ENCODE results near the gene RAVER1.

The RAVER1 gene

DNA sequence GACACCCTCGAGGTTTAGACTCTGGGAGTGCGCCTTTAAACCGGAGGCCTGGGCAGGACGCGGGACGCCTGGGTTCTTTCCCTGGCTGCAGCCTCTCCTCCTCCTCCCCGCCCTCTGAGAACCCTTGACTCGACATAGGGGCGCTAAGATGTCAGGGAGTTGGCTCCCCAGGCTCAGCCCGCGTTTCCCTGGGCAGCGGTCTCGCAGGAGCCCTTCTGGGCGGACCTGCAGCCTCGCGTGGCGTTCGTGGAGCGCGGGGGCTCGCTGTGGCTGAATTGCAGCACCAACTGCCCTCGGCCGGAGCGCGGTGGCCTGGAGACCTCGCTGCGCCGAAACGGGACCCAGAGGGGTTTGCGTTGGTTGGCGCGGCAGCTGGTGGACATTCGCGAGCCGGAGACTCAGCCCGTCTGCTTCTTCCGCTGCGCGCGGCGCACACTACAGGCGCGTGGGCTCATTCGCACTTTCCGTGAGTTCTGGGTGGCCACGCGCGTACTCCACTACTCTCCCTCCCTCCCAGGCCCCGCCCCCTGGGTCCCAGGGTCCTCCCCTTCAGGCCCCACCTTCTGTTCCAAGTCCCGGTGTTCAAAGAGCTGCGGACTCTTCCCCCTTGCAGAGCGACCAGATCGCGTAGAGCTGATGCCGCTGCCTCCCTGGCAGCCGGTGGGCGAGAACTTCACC is 42.3 kb downstream of the RAVER1 start:
- DNase-seq = peak in 2 of 3 donors; percentile 33 to 43
- Histone ChIP-seq H3K27me3 (replicated peaks; ENCODE audit: control insufficient read depth, insufficient read depth, low read length, poor library complexity, severe bottlenecking) (peaks cover 78% of the 10 kb centered on the region), H3K4me1 (ENCODE audit: control insufficient read depth, insufficient read depth, low read length, poor library complexity, severe bottlenecking) (peaks cover 80% of the 10 kb centered on the region), H3K36me3 (ENCODE audit: control insufficient read depth, insufficient read depth, low read length) (no peaks in the 10 kb centered on the region), H3K27ac (ENCODE audit: insufficient read depth, low read length, poor library complexity, severe bottlenecking) (no peak overlapping the region), H3K4me3 (ENCODE audit: insufficient read depth, low read depth, low read length, poor library complexity, severe bottlenecking) (peak overlapping the region; percentile 54), H3K9me3 (ENCODE audit: control insufficient read depth, low read length) (no peaks in the 10 kb centered on the region)

DNA sequence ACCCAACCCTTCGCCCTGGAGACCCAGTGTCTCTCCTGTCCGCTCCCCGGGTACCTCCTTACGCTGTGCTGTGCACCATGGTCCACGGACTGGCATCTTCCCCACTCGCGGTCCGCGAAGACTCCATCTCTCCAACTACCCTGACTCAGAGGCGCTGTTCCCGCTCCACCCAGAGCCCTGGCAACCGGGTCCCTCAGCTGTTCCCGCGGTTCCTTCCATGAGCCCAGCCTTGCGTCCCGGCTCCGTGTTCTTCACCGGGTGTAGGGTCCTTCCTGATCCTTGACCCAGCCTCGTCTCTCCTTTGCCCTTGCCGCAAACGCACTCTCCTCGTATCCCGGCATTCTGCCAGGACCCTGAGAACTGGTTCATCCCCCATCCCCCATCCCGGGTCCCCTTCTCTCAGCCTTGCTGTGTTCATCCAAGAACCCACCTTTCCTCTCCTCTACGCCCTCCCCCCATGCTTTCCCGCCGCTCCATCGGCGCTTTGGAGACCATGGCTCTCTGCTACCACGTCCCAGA is 42.9 kb downstream of the RAVER1 start:
- Histone ChIP-seq H3K4me3 (ENCODE audit: insufficient read depth, low read depth, low read length, poor library complexity, severe bottlenecking) (peak overlapping the region; percentile 54), H3K27me3 (replicated peaks; ENCODE audit: control insufficient read depth, insufficient read depth, low read length, poor library complexity, severe bottlenecking) (peaks cover 75% of the 10 kb centered on the region), H3K9me3 (ENCODE audit: control insufficient read depth, low read length) (no peaks in the 10 kb centered on the region), H3K27ac (ENCODE audit: insufficient read depth, low read length, poor library complexity, severe bottlenecking) (no peak overlapping the region), H3K4me1 (ENCODE audit: control insufficient read depth, insufficient read depth, low read length, poor library complexity, severe bottlenecking) (peaks cover 74% of the 10 kb centered on the region), H3K36me3 (ENCODE audit: control insufficient read depth, insufficient read depth, low read length) (peaks cover 4% of the 10 kb centered on the region)
- DNase-seq = no peak

DNA sequence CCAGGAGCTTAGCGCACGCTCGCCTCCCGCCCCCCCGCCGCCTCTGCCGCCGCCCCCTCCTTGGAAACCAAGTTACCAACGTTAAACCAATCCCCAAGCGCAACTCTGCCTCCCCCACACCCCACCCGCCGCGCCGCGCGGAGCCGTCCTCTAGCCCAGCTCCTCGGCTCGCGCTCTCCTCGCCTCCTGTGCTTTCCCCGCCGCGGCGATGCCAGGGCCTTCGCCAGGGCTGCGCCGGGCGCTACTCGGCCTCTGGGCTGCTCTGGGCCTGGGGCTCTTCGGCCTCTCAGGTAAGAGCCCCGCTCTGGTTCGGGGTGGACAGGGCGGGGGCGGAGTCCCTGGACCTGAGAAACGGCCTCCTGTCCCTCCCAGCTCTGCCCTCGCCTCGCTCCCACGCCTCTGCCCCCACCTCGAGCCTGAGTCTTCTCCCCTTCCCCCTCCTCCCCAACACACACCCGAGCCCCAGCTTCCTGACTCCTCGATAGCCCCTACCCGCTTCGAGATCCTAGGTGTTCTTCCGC is 43.4 kb downstream of the RAVER1 start, which contains the start of gene ICAM5:
Gene ICAM5, plus strand, starts transcription at position 117 of the 521 bp plus-strand sequence. Its CDS starts 92 bp downstream, at position 209.
- no peak for DNase-seq
- H3K4me3 ChIP-seq (ENCODE audit: insufficient read depth, low read depth, low read length, poor library complexity, severe bottlenecking) = peak within 1 kb of the TSS; percentile 54
- H3K36me3 ChIP-seq (ENCODE audit: control insufficient read depth, insufficient read depth, low read length) = peaks cover 10% of the 10 kb centered on the region
- no peak within 1 kb of the TSS for H3K27ac ChIP-seq (ENCODE audit: insufficient read depth, low read length, poor library complexity, severe bottlenecking)
- H3K4me1 ChIP-seq (ENCODE audit: control insufficient read depth, insufficient read depth, low read length, poor library complexity, severe bottlenecking) = peaks cover 69% of the 10 kb centered on the region
- H3K27me3 ChIP-seq (replicated peaks; ENCODE audit: control insufficient read depth, insufficient read depth, low read length, poor library complexity, severe bottlenecking) = peaks cover 70% of the 10 kb centered on the region
- no peaks in the 10 kb centered on the region for H3K9me3 ChIP-seq (ENCODE audit: control insufficient read depth, low read length)

DNA sequence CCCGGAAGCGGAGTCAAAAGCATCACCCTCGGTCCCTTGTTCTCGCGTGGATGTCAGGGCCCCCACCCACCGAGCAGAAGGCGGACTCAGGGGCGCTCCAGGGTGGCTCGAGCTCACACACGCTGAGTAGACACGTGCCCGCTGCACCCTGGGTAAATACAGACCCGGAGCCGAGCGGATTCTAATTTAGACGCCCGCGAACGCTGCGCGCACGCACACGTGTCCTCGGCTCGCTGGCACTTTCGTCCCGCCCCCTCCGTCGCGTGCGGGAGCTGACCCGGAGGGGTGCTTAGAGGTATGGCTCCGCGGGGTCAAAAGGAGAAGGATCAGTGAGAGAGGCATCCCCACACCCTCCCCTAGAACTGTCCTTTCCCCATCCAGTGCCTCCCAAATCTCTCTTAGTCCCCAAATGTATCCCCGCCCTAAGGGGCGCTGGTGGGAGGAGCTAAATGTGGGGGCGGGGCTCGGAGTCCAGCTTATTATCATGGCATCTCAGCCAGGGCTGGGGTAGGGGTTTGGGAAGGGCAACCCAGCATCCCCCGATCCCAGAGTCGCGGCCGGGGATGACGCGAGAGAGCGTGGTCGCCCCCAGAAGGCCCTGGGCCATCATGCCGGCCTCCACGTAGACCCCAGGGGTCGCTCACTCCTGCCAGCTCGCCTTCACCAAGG is 44.0 kb downstream of the RAVER1 start:
- Histone ChIP-seq H3K27me3 (replicated peaks; ENCODE audit: control insufficient read depth, insufficient read depth, low read length, poor library complexity, severe bottlenecking) (peaks cover 64% of the 10 kb centered on the region), H3K4me1 (ENCODE audit: control insufficient read depth, insufficient read depth, low read length, poor library complexity, severe bottlenecking) (peaks cover 69% of the 10 kb centered on the region), H3K4me3 (ENCODE audit: insufficient read depth, low read depth, low read length, poor library complexity, severe bottlenecking) (peak overlapping the region; percentile 54), H3K27ac (ENCODE audit: insufficient read depth, low read length, poor library complexity, severe bottlenecking) (no peak overlapping the region), H3K36me3 (ENCODE audit: control insufficient read depth, insufficient read depth, low read length) (peaks cover 16% of the 10 kb centered on the region), H3K9me3 (ENCODE audit: control insufficient read depth, low read length) (no peaks in the 10 kb centered on the region)
- peak in 2 of 3 donors; percentile 37 to 47 for DNase-seq

DNA sequence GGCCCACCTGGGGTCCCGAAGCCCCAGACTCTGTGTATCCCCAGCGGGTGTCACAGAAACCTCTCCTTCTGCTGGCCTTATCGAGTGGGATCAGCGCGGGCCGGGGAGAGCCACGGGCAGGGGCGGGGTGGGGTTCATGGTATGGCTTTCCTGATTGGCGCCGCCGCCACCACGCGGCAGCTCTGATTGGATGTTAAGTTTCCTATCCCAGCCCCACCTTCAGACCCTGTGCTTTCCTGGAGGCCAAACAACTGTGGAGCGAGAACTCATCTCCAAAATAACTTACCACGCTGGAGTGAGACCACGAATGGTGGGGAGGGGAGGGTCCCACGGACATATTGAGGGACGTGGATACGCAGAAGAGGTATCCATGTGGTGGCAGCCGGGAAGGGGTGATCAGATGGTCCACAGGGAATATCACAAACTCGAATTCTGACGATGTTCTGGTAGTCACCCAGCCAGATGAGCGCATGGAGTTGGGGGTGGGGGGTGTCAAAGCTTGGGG is 44.6 kb downstream of the RAVER1 start:
- H3K4me1 ChIP-seq (ENCODE audit: control insufficient read depth, insufficient read depth, low read length, poor library complexity, severe bottlenecking) = peaks cover 69% of the 10 kb centered on the region
- H3K36me3 ChIP-seq (ENCODE audit: control insufficient read depth, insufficient read depth, low read length) = peaks cover 21% of the 10 kb centered on the region
- DNase-seq = no peak
- peak overlapping the region; percentile 27 for H3K4me3 ChIP-seq (ENCODE audit: insufficient read depth, low read depth, low read length, poor library complexity, severe bottlenecking)
- no peaks in the 10 kb centered on the region for H3K9me3 ChIP-seq (ENCODE audit: control insufficient read depth, low read length)
- no peak overlapping the region for H3K27ac ChIP-seq (ENCODE audit: insufficient read depth, low read length, poor library complexity, severe bottlenecking)
- peaks cover 58% of the 10 kb centered on the region for H3K27me3 ChIP-seq (replicated peaks; ENCODE audit: control insufficient read depth, insufficient read depth, low read length, poor library complexity, severe bottlenecking)

DNA sequence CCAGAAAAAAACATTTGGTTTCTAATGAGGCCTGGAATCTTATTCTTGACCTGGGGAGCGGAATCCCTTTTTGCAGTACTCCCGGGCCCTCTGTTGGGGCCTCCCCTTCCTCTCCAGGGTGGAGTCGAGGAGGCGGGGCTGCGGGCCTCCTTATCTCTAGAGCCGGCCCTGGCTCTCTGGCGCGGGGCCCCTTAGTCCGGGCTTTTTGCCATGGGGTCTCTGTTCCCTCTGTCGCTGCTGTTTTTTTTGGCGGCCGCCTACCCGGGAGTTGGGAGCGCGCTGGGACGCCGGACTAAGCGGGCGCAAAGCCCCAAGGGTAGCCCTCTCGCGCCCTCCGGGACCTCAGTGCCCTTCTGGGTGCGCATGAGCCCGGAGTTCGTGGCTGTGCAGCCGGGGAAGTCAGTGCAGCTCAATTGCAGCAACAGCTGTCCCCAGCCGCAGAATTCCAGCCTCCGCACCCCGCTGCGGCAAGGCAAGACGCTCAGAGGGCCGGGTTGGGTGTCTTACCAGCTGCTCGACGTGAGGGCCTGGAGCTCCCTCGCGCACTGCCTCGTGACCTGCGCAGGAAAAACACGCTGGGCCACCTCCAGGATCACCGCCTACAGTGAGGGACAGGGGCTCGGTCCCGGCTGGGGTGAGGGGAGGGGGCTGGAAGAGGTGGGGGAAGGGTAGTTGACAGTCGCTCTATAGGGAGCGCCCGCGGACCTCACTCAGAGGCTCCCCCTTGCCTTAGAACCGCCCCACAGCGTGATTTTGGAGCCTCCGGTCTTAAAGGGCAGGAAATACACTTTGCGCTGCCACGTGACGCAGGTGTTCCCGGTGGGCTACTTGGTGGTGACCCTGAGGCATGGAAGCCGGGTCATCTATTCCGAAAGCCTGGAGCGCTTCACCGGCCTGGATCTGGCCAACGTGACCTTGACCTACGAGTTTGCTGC is 46.3 kb downstream of the RAVER1 start, which contains the start of gene ICAM4:
Gene ICAM4, plus strand, starts transcription at position 153 of the 935 bp plus-strand sequence. Its CDS starts 58 bp downstream, at position 211.
- no peaks in the 10 kb centered on the region for H3K9me3 ChIP-seq (ENCODE audit: control insufficient read depth, low read length)
- peaks cover 57% of the 10 kb centered on the region for H3K4me1 ChIP-seq (ENCODE audit: control insufficient read depth, insufficient read depth, low read length, poor library complexity, severe bottlenecking)
- H3K27me3 ChIP-seq (replicated peaks; ENCODE audit: control insufficient read depth, insufficient read depth, low read length, poor library complexity, severe bottlenecking) = peaks cover 42% of the 10 kb centered on the region
- peak within 1 kb of the TSS; percentile 42 for H3K4me3 ChIP-seq (ENCODE audit: insufficient read depth, low read depth, low read length, poor library complexity, severe bottlenecking)
- no peak for DNase-seq
- H3K36me3 ChIP-seq (ENCODE audit: control insufficient read depth, insufficient read depth, low read length) = peaks cover 29% of the 10 kb centered on the region
- H3K27ac ChIP-seq (ENCODE audit: insufficient read depth, low read length, poor library complexity, severe bottlenecking) = no peak within 1 kb of the TSS

DNA sequence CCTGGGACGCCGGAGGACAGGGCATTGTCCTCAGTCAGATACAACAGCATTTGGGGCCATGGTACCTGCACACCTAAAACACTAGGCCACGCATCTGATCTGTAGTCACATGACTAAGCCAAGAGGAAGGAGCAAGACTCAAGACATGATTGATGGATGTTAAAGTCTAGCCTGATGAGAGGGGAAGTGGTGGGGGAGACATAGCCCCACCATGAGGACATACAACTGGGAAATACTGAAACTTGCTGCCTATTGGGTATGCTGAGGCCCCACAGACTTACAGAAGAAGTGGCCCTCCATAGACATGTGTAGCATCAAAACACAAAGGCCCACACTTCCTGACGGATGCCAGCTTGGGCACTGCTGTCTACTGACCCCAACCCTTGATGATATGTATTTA is 47.9 kb downstream of the RAVER1 start:
- Histone ChIP-seq H3K4me3 (ENCODE audit: insufficient read depth, low read depth, low read length, poor library complexity, severe bottlenecking) (no peak overlapping the region), H3K27ac (ENCODE audit: insufficient read depth, low read length, poor library complexity, severe bottlenecking) (no peak overlapping the region), H3K36me3 (ENCODE audit: control insufficient read depth, insufficient read depth, low read length) (peaks cover 29% of the 10 kb centered on the region), H3K4me1 (ENCODE audit: control insufficient read depth, insufficient read depth, low read length, poor library complexity, severe bottlenecking) (peaks cover 40% of the 10 kb centered on the region), H3K9me3 (ENCODE audit: control insufficient read depth, low read length) (no peaks in the 10 kb centered on the region), H3K27me3 (replicated peaks; ENCODE audit: control insufficient read depth, insufficient read depth, low read length, poor library complexity, severe bottlenecking) (peaks cover 25% of the 10 kb centered on the region)
- no peak for DNase-seq

DNA sequence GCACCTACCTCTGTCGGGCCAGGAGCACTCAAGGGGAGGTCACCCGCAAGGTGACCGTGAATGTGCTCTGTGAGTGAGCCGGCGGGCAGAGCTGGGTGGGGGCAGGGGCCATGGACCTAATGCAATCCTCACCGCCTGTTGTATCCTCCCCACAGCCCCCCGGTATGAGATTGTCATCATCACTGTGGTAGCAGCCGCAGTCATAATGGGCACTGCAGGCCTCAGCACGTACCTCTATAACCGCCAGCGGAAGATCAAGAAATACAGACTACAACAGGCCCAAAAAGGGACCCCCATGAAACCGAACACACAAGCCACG is 48.4 kb downstream of the RAVER1 start:
- H3K36me3 ChIP-seq (ENCODE audit: control insufficient read depth, insufficient read depth, low read length) = peaks cover 29% of the 10 kb centered on the region
- H3K4me3 ChIP-seq (ENCODE audit: insufficient read depth, low read depth, low read length, poor library complexity, severe bottlenecking) = no peak overlapping the region
- no peak for DNase-seq
- no peaks in the 10 kb centered on the region for H3K9me3 ChIP-seq (ENCODE audit: control insufficient read depth, low read length)
- peaks cover 36% of the 10 kb centered on the region for H3K4me1 ChIP-seq (ENCODE audit: control insufficient read depth, insufficient read depth, low read length, poor library complexity, severe bottlenecking)
- H3K27ac ChIP-seq (ENCODE audit: insufficient read depth, low read length, poor library complexity, severe bottlenecking) = no peak overlapping the region
- peaks cover 21% of the 10 kb centered on the region for H3K27me3 ChIP-seq (replicated peaks; ENCODE audit: control insufficient read depth, insufficient read depth, low read length, poor library complexity, severe bottlenecking)

Measured in effector memory CD4-positive, alpha-beta T cell (primary cell).